ENCODE results near the gene RNF31.

RNF31 gene

DNA sequence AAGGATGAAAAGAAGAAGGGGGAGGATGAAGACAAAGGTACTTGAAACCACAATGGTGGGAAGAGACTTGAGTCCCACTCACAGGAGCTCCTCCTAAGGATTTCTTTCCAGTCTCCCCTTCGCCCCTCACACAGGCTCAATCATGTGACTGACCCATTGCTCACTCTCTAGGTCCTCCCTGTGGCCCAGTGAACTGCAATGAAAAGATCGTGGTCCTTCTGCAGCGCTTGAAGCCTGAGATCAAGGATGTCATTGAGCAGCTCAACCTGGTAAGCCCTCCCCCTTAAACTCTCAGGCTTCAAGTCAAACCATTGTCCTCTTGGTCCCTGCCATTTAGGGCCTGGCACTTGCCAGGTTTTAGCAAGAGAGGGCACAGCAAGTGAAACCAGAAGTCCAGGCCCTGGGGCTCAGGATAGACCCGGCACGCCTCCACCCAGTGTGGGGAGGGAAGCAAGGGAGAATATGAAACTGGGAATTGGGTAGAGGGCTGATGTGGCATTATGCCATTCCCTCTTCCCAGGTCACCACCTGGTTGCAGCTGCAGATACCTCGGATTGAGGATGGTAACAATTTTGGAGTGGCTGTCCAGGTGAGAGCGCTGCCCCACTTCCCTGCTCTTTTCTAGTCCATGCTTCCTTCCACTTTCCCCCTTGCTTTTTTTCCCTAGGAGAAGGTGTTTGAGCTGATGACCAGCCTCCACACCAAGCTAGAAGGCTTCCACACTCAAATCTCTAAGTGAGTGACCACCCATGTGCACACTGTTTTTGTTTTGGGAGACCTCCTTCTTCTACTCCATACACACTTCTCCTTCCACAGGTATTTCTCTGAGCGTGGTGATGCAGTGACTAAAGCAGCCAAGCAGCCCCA lies 9.5 kb upstream of the RNF31 start:
- TF ChIP-seq POLR2A (IDR thresholded peaks at IDR 0.05; ENCODE audit: low read depth, low read length) = no peak; the same call in 1 of the 2 replicates
- no peak for FAIRE-seq

DNA sequence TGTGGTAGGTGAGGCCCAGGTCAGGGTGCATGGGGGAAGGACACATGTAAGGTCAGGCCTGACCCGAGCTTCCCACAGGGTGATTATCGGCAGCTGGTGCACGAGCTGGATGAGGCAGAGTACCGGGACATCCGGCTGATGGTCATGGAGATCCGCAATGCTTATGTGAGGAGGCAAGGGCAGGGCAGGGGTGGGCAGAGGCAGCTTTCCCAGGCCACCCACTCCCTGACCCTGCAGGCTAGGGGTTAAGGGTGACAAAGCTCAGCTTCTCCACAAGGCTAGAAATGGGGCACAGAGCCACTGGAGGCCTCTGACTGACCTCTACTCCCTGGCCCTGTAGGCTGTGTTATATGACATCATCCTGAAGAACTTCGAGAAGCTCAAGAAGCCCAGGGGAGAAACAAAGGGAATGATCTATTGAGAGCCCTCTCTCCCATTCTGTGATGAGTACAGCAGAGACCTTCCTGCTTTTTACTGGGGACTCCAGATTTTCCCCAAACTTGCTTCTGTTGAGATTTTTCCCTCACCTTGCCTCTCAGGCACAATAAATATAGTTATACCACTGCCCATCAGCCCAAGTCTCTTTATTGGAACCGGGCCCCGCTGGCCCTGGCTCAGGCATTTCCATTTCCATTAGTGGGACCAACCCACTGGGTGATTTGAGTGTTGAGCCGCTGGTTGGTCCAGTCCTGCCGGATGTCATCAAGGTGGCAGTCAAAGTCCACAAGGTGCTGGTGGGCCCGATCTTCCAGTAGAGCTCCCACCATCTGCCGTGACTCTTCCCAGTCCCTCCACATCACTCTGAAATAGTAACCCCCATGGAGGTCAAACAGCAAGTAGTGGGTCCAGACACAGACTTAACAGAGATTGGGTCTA lies 8.7 kb upstream of the RNF31 start:
- DNase-seq (ENCODE audit: insufficient read length, low spot score) = no peak
- no peak for FAIRE-seq
- TF ChIP-seq POLR2A (IDR thresholded peaks at IDR 0.05; ENCODE audit: low read depth, low read length) = no peak

More for the DNA sequence above, 9.5 kb upstream of the RNF31 start:
- no peak for DNase-seq (ENCODE audit: insufficient read length, low spot score)

GRCh38 chr14:24139272-24139934 lies 7.9 kb upstream of the RNF31 start:
- TF ChIP-seq POLR2A (IDR thresholded peaks at IDR 0.05; ENCODE audit: low read depth, low read length) = no peak
- DNase-seq (ENCODE audit: insufficient read length, low spot score) (no peak), FAIRE-seq (no peak)

GRCh38 chr14:24141097-24141880 lies 6.0 kb upstream of the RNF31 start, which contains the start of gene EMC9:
Gene EMC9, minus strand, starts transcription at chr14:24141591. Its CDS starts 287 bp downstream, at chr14:24141304.
- FAIRE-seq (peak; percentile 81), DNase-seq (ENCODE audit: insufficient read length, low spot score) (peak; percentile 88)
- peak; percentile 69 for TF ChIP-seq POLR2A (IDR thresholded peaks at IDR 0.05; ENCODE audit: low read depth, low read length)

DNA sequence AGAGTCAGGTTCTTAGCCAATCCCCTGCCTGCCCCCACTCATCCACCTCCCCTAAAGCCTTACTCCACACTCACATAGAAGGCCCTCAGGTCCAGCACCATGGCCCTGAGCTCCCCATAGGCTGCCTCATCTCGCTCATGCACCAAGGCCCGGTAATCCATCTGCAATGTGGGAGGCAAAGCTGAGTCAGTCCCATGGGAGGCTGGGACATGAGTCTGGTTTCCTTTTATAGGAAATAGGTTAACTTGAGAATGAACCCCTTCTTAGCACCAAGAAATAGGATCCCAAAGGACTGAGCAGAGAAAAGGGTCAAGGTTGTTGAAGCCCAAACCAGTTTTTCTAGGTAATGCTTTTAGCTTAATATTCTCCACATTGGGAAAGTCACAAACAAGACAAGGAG lies 3.8 kb upstream of the RNF31 start:
- FAIRE-seq = no peak
- no peak for DNase-seq (ENCODE audit: insufficient read length, low spot score)
- TF ChIP-seq POLR2A (IDR thresholded peaks at IDR 0.05; ENCODE audit: low read depth, low read length) = no peak

DNA sequence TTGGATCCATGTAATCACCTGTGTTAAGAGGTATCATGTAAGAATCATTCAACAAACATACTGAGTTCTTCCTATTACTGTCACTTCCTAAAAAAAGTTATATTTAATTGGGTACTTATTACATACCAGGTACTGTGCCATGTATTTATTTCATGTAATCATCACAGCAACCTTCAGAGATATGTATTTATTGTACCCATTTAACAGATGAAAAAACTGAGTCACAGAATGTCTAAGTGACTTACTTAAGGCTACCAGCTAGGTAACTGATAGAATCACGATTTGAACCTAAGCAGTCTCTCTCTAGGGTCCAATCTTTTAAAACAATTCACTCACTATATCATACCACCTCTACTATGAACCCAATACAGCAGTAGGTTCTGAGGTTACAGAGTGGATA lies 2.8 kb upstream of the RNF31 start:
- TF ChIP-seq POLR2A (IDR thresholded peaks at IDR 0.05; ENCODE audit: low read depth, low read length) = no peak
- FAIRE-seq (no peak), DNase-seq (ENCODE audit: insufficient read length, low spot score) (no peak)

GRCh38 chr14:24145219-24145618 lies 2.1 kb upstream of the RNF31 start:
- FAIRE-seq = no peak
- no peak for TF ChIP-seq POLR2A (IDR thresholded peaks at IDR 0.05; ENCODE audit: low read depth, low read length)
- DNase-seq (ENCODE audit: insufficient read length, low spot score) = no peak

DNA sequence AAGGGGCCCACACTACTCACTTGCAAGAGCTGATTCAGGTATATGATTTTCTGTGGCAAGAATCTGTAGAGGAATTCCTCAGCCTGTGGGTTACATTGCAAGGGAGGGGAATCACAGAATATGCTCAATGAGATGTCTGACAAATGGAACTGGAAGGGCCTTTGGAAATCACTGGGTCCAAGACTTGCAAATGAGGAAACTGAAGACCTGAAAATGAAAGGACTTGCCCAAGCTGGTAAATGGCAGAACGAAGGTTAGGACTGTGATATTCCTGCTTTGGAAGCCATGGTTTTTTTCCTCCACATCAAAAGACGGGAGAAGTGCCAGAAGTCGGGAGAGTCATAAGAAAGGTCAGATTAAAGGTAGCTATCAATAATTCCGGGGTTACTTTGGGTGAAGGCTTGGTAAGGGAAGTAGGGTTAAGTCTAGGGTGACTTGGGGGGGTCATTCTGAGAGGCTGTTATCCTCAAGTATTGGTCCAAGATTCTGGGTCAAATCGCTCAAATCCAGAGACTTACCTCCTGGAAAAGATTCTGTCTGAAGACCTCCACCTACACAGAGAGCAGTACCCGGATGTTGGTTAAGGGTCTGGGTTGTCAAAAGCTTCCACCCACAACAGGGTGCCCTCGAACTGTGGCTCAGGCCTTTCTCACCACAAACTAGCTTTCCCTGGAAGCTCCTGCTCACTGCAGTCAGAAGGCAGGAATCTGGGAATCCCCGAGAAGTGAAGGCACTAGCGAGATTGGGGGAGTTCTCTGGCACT lies 1.4 kb upstream of the RNF31 start:
- no peak for DNase-seq (ENCODE audit: insufficient read length, low spot score)
- FAIRE-seq = no peak
- no peak for TF ChIP-seq POLR2A (IDR thresholded peaks at IDR 0.05; ENCODE audit: low read depth, low read length)

- DNase-seq (ENCODE audit: insufficient read length, low spot score) (peak; percentile 89), FAIRE-seq (peak; percentile 30)
- peak; percentile 50; the same call in 1 of the 2 replicates for TF ChIP-seq POLR2A (IDR thresholded peaks at IDR 0.05; ENCODE audit: low read depth, low read length)
Observed at GRCh38 chr14:24146453-24146977, 783 bp upstream of the RNF31 start, which contains the start of gene PSME2. Gene PSME2, minus strand, starts transcription at chr14:24146610. Its CDS starts 29 bp downstream, at chr14:24146581.

DNA sequence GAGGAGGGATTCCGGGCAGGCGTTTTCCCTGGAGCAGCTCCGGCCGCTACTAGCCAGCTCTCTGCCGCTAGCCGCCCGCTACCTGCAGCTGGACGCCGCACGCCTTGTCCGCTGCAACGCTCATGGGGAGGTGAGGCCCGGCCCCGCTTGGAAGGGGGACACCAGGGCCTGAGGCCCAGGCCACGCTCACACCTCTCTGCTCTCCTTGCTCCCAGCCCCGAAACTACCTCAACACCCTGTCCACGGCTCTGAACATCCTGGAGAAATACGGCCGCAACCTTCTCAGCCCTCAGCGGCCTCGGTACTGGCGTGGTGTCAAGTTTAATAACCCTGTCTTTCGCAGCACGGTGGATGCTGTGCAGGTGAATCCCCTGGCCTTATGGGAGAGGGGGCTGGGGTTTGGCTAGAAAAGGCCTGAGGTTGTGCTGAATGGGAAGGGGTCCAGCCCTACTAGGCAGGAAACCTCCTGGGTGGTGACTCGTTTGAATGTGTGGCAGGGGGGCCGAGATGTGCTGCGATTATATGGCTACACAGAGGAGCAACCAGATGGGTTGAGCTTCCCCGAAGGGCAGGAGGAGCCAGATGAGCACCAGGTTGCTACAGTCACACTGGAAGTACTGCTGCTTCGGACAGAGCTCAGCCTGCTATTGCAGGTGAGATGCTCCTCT lies 597 bp downstream of the RNF31 start:
- TF ChIP-seq POLR2A (IDR thresholded peaks at IDR 0.05; ENCODE audit: low read depth, low read length) = no peak
- FAIRE-seq = no peak
- DNase-seq (ENCODE audit: insufficient read length, low spot score) = no peak

DNA sequence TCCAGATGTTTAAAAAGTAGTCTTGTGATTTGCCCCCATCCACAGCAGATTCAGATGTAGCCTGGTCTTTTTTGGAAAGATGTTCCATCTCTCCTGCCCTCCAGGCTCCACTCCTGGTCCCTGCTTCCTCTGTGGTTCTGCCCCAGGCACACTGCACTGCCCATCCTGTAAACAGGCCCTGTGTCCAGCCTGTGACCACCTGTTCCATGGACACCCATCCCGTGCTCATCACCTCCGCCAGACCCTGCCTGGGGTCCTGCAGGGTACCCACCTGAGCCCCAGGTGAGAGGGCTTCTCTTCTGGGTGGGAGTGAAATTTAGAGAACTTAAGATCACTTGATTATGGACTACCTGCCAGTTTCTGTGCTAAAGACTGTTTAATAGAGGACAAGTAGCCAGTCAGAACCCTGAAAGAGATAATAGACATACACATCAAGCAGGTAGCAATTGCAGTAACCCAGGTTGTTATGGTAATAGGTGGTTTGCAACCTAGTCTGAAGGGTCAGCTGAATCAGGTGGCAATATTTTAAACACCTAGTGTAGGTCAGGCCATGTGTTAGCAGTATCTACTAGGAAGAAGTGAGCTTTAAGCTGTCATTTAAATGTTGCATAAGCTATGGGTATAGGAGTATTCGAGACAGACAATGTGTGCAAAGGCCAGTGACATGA lies 2.1 kb downstream of the RNF31 start:
- TF ChIP-seq POLR2A (IDR thresholded peaks at IDR 0.05; ENCODE audit: low read depth, low read length) = no peak
- DNase-seq (ENCODE audit: insufficient read length, low spot score) = no peak
- FAIRE-seq = no peak
